CD1c-positive myeloid dendritic cell (primary cell): ENCODE data around the gene KREMEN1.

Experiments used
- DNase-seq: peaks from one replicate; pipeline ENCODE4 v3.0.0-alpha.2; 2016; ENCODE audit errors: extremely low spot score

The KREMEN1 gene

DNA sequence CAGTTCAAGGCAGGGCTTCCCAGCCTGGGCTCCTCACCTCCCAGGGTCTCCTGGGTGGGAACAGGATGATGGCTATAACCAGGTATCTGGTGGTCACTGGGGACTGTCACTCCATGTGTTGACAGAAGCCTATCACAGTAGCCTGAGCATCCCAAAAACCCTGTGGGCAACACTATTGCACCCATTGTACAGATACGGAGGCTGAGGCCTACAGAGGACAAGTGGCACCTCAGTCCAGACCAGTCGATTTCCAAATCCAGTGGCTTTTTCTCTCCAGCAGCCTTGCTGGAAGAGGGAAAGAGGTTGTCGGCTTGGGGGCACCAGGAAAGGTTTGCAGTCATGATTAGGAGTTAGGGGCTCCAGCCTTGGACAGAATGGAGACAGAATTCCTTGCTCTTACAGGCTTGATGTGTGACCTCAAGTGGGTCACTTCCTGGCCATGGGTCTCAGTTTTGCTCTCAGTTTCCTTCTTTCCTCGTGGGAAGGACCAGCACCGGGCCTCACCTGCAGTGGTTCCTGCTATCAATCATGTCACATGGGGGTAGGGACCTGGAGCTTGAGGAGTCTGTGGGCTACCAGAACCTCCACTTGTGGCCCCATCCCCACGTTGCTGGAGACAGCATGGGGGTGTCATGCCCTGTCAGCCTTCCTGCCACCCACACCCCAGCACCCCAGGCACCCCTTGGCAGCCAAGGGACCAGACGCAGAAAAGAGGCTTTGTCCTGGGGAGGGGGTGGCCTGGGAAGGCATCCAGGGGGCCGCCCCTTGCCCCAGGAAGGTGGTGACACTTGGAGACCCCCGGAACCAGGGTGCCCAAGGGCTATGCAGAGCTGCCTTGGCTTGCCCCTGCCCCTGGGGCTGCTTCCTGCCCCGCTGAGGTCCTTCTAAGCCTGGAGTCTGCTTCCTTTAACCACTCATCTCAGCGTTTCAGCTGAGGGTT lies 135.0 kb downstream of the KREMEN1 start:
- DNase-seq: no peak

DNA sequence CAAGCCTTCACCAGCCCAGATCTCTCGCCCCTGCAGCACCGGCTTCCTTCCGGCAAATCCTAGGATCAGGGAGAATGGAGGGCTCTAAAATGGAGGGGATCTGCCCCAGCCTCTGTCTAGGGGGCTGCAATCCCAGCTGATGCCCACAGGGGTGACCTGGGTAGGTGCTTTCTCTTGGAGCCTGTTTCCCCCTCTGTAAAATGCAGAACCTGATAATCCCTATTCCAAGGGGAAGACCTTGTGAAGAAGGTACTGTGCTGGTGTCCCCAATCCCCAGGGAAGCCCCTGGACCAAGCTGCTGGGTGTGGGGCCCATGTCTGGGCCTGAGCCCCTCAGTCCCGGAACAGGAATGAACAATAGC lies 135.6 kb downstream of the KREMEN1 start:
- DNase-seq: no peak

DNA sequence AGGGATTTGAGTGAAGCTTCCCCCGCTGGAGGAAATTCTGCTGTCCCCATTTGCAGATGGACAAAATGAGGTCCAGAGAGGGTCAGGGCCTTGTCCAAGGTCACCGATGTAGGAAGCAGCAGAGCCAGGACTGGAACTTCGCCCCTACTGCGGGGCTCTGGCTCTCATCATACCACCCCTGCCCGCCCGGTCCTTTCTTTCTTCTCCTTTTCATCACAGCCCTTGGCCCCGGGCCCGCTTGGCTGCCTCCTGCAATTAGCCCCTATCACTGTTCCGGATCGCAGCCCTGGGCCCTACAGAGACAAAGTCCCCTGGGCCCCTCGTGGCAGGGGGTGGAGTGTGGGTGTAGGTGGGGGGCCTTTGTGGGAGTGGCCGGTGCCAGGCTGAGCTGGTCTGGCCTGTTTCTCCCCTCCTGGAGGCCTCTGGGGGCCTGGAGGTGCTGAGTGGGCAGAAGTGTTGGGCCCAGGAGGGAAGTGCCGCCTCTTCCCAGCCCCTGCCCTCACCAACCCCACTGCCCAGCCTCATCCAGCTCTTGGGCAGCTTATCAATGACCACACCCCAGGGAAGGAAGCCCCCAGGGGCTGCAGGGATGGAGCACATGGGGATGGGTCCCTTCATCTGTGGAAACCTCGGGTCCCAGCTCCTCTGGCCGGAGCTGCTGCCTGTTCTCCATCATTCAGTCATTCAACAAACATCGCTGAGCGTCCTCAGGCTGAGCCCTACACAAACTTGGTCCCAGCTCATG lies 136.2 kb downstream of the KREMEN1 start:
- no peak for DNase-seq

DNA sequence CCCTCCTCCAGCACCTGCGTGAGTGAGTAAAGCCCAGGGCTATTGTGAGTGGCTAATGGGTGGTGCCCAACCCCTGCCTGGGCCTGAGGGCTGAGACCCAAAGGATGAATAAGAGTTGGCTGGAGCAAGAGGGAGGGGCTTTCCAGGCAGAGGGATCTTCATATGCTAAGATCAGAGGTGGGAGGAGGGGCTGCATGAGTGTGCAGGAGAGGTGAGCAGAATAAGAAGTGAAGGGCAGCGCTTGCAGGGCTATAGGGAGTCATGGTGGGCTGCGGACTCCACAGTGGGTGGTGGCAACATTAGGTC lies 136.7 kb downstream of the KREMEN1 start:
- DNase-seq: no peak

DNA sequence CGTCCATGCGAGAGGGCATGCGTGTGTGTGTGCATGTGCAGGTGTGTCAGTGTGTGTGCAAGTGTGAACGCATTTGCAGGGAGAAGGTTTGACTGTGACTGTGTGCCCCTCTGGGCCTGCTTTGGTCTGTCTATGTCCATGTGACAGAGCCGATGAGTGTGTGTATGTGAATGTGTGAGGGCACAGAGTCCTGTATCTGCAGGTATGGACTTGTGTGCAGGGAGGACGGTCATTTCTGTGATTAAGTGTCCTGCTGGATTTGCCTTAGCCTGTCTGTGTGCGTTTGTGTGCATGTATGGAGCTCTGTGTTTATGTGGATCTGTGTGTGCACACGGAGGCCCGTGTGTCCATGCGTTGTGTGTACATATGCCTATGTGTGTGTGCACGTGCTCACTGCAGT lies 138.2 kb downstream of the KREMEN1 start:
- no peak for DNase-seq

DNA sequence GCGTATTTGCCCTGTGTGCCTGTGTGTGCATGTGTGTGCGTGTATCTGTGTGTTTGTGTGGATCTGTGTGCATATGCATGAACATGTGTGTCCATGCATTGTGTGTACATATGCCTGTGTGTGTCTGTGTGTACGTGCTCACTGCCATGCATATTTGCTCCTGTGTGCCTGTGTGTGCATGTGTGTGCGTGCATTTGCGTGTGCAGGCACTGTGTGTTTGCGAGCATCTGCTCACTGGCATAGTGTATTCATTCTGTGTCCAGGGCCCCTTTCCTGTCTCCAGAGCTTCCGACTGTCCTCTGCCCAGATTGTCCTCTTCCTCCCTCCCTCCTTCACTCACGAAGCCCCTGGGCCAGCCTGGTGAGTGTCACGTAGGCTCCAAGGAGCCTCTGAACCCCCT lies 138.6 kb downstream of the KREMEN1 start:
- no peak for DNase-seq

DNA sequence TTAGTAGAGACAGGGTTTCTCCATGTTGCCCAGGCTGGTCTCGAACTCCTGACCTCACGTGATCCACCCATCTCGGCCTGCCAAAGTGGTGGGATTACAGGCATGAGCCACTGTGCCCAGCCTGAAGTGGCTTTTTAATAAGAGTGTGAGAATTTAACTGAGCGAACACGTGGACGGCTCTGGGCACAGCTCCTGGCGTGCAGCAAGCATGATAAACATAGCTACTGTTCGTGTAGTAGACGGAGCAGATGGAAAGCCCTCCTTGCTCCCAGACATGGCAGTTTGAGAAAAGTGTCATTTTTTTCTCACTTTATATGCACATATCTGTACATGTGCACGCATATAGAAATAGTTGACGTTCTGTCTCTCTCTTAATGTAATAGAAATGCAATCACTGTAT lies 139.9 kb downstream of the KREMEN1 start:
- DNase-seq: no peak

DNA sequence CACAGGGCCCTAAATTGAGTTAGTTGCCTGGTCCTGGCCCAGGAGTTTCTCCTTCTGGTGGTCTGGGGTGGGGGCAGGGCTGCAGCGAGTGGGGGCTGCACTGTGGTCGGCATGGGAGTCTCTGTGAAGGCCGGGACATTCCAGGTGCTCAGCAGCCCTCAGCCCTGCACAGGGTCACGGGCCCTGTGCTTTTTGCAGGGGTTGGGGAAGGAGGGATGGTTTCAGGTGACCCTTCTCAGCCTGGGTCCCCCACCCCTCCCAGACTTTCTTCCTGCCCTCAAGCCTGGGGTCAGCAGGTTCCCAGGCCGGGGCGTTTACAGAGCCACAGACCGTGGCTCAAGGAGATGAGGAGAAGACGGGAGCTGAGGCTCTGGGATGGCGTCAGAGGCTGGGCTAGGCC lies 140.7 kb downstream of the KREMEN1 start:
- no peak for DNase-seq

DNA sequence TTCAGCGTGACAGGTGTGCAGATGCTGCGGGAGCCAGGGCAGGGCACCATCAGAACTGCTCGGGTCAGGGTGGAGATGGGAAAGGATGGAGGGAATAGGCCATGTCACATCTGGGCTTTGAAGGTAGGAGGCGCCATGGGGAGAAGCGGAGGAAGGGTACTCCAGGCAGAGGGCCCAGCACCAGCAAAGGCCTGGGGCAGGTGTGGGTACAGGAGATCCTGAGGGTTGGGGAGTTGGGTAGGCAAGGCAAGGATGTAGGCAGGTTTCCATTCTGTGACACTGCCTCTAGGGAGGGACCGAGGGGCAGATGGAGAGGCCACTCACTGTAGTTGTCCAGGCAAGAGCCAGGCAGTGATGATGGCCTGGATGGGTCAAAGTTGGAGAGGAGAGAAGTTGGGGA lies 141.4 kb downstream of the KREMEN1 start:
- DNase-seq: no peak

DNA sequence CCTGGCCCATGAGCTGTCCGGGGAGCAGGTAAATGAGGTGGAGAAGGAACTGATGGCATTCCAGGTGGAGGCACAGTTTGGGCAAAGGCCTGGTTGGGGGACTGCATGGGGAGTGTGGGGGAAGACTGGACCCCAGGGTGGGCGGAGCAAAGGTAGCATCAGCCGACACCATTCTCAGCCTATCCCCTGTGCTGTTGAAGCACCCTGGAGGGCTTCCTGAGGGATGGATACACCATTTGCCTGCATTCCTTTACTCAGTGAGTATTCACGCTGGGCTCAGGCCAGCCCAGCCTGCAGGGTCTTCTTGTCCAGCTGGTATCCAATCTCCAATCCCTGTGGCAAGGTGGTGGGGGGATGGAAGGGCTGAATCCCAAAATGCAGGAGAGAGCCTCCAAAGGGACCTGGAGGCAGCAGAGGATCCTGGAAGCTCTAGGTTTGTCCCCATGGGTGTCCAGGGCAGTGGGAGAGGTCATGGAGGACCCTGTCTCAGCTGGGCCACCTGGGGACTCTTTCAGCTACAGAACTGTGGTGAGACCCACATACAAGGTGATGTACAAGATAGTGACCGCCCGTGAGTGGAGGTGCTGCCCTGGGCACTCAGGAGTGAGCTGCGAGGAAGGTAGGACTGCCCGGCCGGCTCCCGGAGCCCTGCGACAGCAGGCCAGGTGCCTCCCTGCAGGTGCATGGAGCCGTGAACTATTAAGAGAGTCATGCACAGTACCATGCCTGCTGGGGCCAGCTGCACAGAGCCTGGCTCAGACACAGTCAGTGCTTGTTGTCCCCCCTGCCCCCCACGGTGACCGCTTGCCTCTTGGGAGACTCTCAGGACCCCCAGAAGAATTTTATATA lies 142.4 kb downstream of the KREMEN1 start:
- DNase-seq: no peak

DNA sequence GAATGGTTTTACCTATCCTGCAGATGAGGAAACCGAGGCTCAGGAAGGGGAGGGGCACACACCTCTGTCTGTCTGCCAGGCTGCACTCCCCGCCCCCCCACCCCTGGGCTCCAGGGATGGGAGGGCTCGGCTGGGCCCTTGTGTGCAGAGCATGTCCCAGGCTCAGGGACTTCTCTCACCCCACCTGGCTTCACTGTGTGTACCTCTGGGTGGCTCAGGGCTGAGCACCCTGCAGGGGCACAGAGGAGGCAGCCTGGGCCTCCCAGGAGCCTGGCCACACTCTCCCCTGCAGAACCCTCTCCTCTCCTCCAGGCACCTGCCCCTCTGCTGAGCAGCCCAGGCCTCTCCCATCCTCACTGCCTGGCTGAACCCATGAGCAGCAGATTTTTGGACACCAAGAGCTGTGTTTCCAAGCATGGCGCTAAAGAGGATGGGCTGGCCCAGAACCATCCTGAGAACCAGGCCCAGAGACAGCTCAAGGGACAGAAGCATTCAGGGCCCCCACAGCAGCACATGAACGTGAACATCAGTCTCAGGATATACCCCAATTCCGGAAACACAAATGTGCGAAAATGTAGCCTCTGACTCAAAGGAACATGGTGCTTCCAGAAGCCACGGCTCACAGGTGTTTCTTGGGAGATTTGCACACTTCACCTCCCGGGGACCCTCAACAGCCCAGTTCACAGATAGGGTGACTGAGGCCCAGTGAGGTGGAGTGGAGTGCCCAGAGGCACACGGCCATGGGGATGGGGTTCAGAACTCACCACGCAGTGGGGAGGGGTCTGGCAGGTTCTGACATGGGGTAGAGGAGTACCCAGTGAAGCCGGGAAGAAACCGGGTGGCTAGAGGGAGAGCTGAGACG lies 143.4 kb downstream of the KREMEN1 start:
- DNase-seq: no peak

DNA sequence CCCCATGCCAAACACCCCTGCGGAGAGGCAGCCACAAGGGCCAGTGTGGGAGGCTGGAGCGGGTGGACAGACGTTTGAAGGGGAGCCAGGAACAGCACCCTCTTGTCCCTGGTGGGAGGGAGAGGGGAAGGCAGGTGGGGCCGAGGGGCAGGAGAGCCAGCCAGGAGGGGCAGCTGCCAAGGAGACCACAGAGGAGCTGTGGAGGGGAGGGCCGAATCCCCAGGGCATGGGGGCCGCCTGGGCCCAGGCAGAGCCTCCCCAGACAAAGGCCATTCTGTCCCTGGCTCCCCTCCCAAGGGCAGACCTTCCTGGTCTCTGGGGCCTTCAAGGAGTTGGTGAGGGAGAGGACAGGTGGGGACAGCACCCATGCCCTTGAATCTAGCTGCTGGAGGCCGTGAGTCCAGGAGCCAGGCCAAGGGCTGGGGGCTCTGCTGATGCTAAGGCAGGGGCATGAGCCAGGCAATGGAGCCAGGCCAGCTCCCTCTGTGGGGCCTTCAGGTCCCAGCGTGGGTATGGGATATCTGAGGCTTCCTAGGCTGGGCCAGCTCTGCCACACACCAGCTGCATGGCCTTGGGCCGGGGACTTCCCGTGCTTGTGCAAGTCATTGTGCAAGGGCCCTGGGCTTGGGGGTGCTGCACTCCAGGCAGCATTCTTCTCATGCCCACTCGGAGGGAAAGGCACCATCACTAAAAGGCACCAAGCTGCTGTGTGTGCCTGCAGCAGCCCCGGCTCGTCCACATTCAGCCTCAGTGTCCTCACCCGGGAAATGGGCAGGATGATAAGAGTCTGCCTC lies 144.2 kb downstream of the KREMEN1 start:
- DNase-seq: peak; percentile 39
